Measurements from ENCODE around the gene DIS3L2.

DNA sequence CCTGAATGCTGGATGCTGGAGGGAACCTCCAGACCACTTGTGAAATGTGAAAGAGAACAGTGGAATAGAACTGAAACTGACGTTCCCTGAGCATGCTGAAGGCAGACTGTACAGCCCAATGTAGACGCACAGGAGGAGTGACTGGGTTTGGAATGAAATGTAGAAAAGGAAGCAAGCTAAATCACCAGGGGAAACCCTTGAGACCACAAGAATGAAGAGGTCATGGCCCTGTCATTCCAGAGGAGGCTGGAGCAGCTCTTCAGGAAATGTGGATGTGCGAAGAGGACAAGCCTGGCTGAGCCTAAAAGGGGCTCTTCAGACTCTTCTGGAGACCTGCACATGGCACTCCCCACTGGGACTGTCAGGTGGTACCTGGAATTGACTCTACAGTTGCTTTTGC, 298.6 kb downstream of the DIS3L2 start:
- peak in 1 of 2 donors; percentile 39 for TF ChIP-seq EP300 (IDR thresholded peaks at IDR 0.05)
- TF ChIP-seq, protein P1, sequence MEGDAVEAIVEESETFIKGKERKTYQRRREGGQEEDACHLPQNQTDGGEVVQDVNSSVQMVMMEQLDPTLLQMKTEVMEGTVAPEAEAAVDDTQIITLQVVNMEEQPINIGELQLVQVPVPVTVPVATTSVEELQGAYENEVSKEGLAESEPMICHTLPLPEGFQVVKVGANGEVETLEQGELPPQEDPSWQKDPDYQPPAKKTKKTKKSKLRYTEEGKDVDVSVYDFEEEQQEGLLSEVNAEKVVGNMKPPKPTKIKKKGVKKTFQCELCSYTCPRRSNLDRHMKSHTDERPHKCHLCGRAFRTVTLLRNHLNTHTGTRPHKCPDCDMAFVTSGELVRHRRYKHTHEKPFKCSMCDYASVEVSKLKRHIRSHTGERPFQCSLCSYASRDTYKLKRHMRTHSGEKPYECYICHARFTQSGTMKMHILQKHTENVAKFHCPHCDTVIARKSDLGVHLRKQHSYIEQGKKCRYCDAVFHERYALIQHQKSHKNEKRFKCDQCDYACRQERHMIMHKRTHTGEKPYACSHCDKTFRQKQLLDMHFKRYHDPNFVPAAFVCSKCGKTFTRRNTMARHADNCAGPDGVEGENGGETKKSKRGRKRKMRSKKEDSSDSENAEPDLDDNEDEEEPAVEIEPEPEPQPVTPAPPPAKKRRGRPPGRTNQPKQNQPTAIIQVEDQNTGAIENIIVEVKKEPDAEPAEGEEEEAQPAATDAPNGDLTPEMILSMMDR (IDR thresholded peaks at IDR 0.05) = no peak
